Measurements from ENCODE around the gene EGFR.

The EGFR gene

DNA sequence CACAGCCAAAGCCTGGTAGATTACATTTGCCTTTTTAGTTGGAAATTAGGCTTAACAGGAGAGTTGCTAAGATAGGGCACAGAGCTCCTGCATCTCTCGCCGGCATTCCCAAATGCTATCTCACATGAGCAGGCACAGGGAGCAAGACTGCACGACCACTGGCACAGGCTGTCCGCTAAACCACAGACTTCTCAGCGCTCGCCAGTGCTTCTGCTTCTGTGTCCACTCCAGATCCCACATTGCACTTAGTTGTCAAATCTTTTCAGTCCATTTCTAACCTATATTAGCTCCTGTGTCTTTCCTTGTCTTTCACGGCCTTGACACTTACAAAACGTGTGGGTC lies 138.9 kb downstream of the EGFR start:
- no peaks in the 10 kb centered on the region for H3K36me3 ChIP-seq (ENCODE audit: insufficient read depth)

DNA sequence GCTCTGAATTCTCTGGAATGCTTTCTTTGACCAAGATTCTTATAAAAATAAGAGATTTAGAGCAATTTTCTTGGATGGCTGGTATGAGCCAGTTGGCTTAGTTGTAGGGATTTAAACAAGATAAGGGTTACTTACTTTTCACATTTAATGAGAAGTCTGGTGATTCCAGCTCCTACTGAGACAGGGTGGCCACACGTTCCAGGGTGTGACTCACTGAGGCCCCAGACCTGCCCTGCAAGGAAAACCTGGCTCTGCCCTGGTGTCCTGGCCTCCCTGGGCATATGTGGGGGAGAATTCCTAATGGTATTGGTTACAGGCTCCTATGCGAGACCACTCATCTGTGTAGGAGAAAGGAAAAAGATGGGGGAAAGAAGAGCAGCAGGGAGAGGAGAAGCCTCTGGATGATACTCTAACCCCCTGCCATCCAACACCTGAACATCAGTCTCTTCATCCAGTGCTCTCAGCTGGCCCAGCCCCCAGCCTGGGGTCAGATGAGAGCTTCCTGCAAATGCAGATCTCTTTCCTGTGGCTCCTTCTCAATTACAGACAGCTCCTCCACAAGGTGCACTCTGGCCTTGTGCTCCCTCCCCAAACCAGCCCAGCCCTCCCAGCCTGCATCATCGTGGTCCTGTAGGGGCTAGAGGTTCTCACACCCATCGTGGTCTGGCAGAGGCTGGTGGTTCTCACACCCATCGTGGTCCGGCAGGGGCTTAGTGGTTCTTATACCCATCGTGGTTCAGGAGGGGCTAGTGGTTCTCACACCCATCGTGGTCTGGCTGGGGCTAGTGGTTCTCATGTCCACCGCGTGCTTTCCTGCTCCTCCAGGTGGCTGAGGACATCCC lies 139.9 kb downstream of the EGFR start:
- Histone ChIP-seq H4K20me1 (ENCODE audit: insufficient read depth) (no peaks in the 10 kb centered on the region), H3K9ac (no peak overlapping the region), H3K79me2 (ENCODE audit: insufficient read depth, low read depth) (no peaks in the 10 kb centered on the region), H2AFZ (ENCODE audit: low read depth) (no peak overlapping the region), H3K4me2 (no peak overlapping the region), H3K36me3 (ENCODE audit: insufficient read depth) (no peaks in the 10 kb centered on the region), H3K27ac (no peak overlapping the region), H3K27me3 (ENCODE audit: insufficient read depth, low read depth) (no peaks in the 10 kb centered on the region), H3K4me3 (IDR thresholded peaks at IDR 0.05; ENCODE audit: insufficient read depth, low read depth, low read length) (no peak overlapping the region), H3K4me1 (ENCODE audit: low read depth, poor library complexity, severe bottlenecking) (no peaks in the 10 kb centered on the region)
- TF ChIP-seq, protein P1, sequence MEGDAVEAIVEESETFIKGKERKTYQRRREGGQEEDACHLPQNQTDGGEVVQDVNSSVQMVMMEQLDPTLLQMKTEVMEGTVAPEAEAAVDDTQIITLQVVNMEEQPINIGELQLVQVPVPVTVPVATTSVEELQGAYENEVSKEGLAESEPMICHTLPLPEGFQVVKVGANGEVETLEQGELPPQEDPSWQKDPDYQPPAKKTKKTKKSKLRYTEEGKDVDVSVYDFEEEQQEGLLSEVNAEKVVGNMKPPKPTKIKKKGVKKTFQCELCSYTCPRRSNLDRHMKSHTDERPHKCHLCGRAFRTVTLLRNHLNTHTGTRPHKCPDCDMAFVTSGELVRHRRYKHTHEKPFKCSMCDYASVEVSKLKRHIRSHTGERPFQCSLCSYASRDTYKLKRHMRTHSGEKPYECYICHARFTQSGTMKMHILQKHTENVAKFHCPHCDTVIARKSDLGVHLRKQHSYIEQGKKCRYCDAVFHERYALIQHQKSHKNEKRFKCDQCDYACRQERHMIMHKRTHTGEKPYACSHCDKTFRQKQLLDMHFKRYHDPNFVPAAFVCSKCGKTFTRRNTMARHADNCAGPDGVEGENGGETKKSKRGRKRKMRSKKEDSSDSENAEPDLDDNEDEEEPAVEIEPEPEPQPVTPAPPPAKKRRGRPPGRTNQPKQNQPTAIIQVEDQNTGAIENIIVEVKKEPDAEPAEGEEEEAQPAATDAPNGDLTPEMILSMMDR (conservative IDR thresholded peaks at IDR 0.05; ENCODE audit: low read depth, low read length), result no peak

More for the DNA sequence above, 138.9 kb downstream of the EGFR start:
- Histone ChIP-seq H2AFZ (ENCODE audit: low read depth) (no peak overlapping the region), H4K20me1 (ENCODE audit: insufficient read depth) (no peaks in the 10 kb centered on the region), H3K79me2 (ENCODE audit: insufficient read depth, low read depth) (no peaks in the 10 kb centered on the region), H3K4me1 (ENCODE audit: low read depth, poor library complexity, severe bottlenecking) (no peaks in the 10 kb centered on the region), H3K27ac (no peak overlapping the region), H3K9ac (no peak overlapping the region), H3K27me3 (ENCODE audit: insufficient read depth, low read depth) (no peaks in the 10 kb centered on the region), H3K4me3 (IDR thresholded peaks at IDR 0.05; ENCODE audit: insufficient read depth, low read depth, low read length) (no peak overlapping the region), H3K4me2 (no peak overlapping the region)
- TF ChIP-seq, protein P1 (conservative IDR thresholded peaks at IDR 0.05; ENCODE audit: low read depth, low read length), result no peak

DNA sequence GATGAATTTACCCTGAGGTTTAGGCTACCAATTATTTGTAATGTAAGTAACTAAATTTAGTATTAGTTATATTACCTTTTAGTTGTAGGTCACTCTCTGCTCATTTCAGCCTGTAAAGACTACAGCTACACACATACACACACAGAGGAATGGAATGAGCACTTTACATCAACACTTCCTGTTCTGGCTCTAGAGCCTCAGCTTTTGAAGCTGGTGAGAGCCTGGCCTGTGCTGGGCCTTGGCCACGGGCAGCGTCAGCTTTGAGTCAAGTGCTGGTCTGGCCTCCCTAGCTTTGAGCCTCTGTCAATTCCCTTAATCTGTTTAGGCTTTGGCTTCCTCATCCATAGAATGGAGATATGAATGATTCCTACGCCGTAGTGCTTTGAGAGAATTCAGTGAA lies 141.7 kb downstream of the EGFR start:
- Histone ChIP-seq H4K20me1 (ENCODE audit: insufficient read depth) (no peaks in the 10 kb centered on the region), H3K36me3 (ENCODE audit: insufficient read depth) (no peaks in the 10 kb centered on the region), H3K4me1 (ENCODE audit: low read depth, poor library complexity, severe bottlenecking) (no peaks in the 10 kb centered on the region), H3K27me3 (ENCODE audit: insufficient read depth, low read depth) (no peaks in the 10 kb centered on the region), H2AFZ (ENCODE audit: low read depth) (no peak overlapping the region), H3K9ac (no peak overlapping the region), H3K79me2 (ENCODE audit: insufficient read depth, low read depth) (no peaks in the 10 kb centered on the region), H3K27ac (no peak overlapping the region), H3K4me2 (no peak overlapping the region), H3K4me3 (IDR thresholded peaks at IDR 0.05; ENCODE audit: insufficient read depth, low read depth, low read length) (no peak overlapping the region)
- TF ChIP-seq, protein P1 (conservative IDR thresholded peaks at IDR 0.05; ENCODE audit: low read depth, low read length), result no peak

DNA sequence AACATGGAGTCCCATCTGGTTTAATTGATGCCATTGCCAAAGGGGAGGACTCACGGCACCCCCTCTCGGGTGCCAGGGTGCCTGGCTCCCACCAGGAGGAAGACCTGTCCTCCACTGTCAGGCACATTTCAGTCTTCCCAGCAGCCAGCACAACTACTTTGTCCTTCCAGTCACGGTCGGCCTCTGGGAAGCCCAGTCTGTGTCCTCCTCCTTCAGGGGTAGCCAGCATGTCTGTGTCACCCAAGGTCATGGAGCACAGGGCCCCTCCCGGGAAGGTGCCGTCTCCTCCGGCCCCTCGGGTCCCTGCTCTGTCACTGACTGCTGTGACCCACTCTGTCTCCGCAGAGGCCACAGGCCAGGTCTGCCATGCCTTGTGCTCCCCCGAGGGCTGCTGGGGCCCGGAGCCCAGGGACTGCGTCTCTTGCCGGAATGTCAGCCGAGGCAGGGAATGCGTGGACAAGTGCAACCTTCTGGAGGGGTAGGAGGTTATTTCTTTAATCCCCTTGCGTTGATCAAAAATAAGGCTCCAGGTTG lies 142.4 kb downstream of the EGFR start:
- Histone ChIP-seq H4K20me1 (ENCODE audit: insufficient read depth) (no peaks in the 10 kb centered on the region), H3K27me3 (ENCODE audit: insufficient read depth, low read depth) (no peaks in the 10 kb centered on the region), H3K4me1 (ENCODE audit: low read depth, poor library complexity, severe bottlenecking) (no peaks in the 10 kb centered on the region), H3K4me2 (no peak overlapping the region), H3K9ac (no peak overlapping the region), H2AFZ (ENCODE audit: low read depth) (no peak overlapping the region), H3K4me3 (IDR thresholded peaks at IDR 0.05; ENCODE audit: insufficient read depth, low read depth, low read length) (no peak overlapping the region), H3K36me3 (ENCODE audit: insufficient read depth) (no peaks in the 10 kb centered on the region), H3K27ac (no peak overlapping the region), H3K79me2 (ENCODE audit: insufficient read depth, low read depth) (no peaks in the 10 kb centered on the region)
- TF ChIP-seq, protein P1 (conservative IDR thresholded peaks at IDR 0.05; ENCODE audit: low read depth, low read length), result no peak

Data from KMS-11 (cell line).